ENCODE measurements around the gene ERICH6B.
"Not testable (repeated sequence)": the region's sequence is repeated elsewhere in the genome, so short reads cannot be mapped to it uniquely, and the experiment has no call there.

The ERICH6B gene

GRCh38 chr13:45615501-45616101, at the start of gene ERICH6B:
TSS of gene ERICH6B (minus strand) at chr13:45615739. CDS start at chr13:45597005, 18,734 bp downstream.
- DNase-seq (ENCODE audit: low read depth): no peak

DNA sequence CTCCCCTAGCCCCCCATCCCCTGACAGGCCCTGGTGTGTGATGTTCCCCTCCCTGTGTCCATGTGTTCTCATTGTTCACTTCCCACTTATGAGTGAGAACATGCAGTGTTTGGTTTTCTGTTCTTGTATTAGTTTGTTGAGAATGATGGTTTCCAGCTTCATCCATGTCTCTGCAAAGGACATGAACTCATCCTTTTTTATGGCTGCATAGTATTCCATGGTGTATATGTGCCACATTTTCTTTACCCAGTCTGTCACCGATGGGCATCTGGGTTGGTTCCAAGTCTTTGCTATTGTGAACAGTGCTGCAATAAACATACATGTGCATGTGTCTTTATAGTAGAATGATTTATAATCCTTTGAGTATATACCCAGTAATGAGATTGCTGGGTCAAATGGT, 47.4 kb upstream of the ERICH6B start:
- DNase-seq (ENCODE audit: low read depth): not testable (repeated sequence)

DNA sequence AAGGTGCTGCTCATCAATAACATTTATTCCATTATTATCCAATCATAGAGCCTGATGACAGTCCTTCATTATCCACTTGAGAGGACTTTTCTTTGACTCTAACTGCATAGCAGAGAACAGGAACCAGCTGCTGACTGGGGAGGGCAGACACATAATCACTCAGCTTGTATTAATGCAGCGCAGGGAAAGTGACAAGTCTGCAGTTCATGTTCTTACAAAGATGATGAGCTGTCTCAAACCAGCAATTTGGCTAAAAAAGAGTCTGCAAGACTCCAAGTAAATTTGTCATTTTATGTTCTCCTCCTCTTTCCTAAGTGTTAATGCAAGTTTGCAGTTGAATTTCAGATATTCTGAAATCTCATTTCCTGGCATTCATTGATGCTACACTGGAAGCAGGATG, 46.6 kb upstream of the ERICH6B start:
- DNase-seq (ENCODE audit: low read depth): no peak

DNA sequence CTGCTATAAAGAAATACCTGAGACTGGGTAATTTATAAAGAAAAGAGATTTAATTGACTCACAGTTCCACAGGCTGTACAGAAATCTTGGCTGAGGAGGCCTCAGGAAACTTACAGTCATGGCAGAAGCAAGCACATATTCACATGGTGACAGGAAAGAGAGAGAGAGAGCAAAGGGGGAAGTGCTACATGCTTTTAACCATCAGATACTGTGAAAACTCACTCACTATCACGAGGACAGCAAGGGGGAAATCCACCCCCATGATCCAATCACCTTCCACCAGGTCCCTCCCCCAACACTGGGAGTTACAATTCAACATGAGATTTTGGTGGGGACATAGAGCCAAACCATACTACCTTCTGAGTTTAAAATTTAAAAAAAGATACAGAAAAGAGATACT, 44.9 kb upstream of the ERICH6B start:
- DNase-seq (ENCODE audit: low read depth): not testable (repeated sequence)

- DNase-seq (ENCODE audit: low read depth): no peak
These were observed 44.0 kb upstream of the ERICH6B start for GRCh38 chr13:45659536-45659935.

DNA sequence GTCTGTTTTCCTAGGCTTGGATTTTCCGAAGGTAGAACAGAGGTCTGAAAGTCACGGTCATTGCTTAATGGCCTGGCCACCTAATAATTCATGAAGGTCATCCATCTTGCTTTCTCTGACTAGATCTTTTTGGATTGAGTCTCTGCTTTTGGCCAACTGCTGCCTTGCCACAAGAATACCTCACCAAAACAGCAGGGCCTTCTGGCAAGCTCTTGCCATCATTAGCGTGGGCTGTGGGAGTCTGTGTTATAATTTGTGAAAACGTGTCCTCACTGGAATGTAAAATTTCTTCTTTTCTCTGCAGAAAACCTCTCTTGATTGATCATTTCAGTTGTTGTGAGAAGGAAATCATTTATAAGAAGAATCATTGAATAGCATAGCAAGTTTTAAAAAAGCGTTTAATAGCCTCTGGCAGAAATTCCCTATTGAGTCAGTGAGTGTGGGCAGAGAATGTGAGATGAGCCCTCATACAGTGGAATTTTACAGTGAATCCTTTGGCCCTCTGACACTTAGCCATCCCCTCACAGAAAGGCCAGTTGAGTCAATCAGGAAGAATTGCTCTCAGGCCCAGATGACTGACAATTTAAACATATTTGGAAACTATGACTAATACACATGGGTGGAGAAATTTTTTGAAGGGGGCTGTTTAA, 43.2 kb upstream of the ERICH6B start:
- DNase-seq (ENCODE audit: low read depth): no peak

DNA sequence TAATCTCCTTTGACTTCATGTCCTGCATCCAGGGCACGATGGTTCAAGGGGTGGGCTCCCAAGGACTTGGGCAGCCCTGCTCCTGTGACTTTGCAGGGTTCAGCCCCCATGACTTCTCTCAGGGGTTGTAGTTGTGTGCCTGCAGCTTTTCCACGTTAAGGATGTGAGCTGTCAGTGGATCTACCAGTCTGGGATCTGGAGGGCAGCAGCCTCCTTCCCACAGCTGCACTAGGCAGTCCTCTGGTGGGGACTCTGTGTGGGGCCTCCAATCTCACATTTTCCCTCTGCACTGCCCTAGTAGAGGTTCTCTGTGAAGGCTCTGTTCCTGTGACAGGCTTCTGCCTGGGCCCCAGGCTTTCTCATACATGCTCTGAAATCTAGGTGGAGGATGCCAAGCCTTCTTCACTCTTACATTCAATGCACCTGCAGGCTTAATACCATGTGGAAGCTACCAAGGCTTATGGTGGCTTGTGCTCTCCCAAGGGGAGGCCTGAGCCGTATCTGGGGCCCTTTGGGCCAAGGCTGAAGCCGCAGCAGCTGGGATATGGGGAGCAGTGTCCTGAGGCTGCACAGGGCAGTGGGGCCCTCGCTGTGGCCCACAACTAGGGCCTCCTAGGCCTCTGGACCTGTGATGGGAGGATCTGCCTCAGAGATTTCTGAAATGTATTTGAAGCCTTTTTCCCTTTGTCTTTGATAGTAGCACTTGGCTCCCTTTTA, 39.3 kb upstream of the ERICH6B start:
- DNase-seq (ENCODE audit: low read depth): no peak

- DNase-seq (ENCODE audit: low read depth): not testable (repeated sequence)
These were observed 29.7 kb upstream of the ERICH6B start for GRCh38 chr13:45645263-45645662.

DNA sequence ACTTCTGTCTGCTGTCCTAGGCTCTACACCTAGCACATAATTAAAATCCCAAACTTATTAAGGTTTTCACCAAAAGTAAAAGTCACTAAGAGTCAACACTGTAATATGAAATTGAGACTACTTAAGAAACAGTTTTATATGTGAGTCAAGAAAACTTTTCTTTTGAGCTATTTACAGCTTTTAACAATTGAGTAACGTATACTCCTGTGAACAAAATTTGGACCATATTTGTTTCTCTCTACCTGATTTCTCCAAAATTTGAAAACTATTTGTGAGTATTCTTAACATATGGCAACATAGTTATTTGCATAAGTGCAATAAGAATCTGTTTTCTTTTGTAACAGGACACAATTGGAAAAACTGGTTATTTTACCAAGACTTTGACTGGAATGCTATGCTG, 26.6 kb upstream of the ERICH6B start:
- not testable (repeated sequence) for DNase-seq (ENCODE audit: low read depth)

DNA sequence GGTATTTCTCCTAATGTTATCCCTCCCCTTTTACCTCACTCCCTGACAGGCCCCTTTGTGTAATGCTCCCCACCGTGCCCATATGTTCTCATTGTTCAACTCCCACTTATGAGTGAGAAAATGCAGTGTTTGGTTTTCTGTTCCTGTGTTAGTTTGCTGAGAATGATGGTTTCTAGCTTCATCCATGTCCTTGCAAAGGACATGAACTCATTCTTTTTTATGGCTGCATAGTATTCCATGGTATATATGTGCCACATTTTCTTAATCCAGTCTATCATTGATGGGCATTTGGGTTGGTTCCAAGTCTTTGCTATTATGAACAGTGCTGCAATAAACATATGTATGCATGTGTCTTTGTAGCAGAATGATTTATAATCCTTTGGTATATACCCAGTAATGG, 19.8 kb upstream of the ERICH6B start:
- not testable (repeated sequence) for DNase-seq (ENCODE audit: low read depth)

GRCh38 chr13:45630791-45631190, 15.3 kb upstream of the ERICH6B start:
- no peak for DNase-seq (ENCODE audit: low read depth)

DNA sequence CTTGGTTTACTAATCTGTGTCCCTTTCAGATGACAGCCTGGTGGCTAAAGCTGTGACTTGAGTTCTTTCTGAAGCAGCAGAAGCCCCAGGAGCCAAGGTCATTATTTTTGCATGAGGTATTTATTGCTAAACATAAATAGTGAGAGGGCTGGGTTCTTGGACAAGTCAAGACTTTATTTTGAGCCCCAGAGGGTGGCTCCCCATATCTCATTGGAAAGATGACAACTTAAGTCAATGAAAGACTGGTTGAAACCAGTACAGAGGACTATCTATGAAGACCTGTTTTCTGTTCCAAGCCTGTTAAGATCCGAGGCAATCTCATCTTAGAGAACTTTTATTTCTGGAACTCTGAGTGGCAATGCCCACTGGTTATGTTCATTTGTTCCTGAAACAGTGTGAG, 14.4 kb upstream of the ERICH6B start:
- no peak for DNase-seq (ENCODE audit: low read depth)

- DNase-seq (ENCODE audit: low read depth): no peak
These were observed 12.6 kb upstream of the ERICH6B start for GRCh38 chr13:45628094-45628493.

DNA sequence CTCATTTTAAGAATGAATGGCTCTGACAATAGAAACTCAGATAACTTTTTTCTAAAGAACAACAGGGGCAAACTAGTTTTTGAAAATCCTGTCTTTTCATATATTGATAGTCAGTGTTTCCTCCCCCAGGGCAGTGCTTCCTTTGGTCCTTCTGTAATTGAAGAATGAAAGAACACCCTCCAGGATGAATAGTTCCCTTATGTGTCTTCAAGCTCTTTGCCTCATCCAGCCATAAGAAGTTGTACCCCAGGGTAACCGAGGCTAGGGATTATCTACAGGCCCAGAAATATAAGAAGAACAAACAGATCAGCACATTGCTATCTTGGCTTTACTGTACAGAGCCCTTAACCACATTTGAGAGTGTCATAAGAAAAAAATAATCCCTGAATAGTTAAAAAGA, 12.1 kb upstream of the ERICH6B start:
- DNase-seq (ENCODE audit: low read depth): no peak

GRCh38 chr13:45626731-45627374, 11.3 kb upstream of the ERICH6B start:
- no peak for DNase-seq (ENCODE audit: low read depth)

GRCh38 chr13:45623516-45624090, 8.1 kb upstream of the ERICH6B start:
- no peak for DNase-seq (ENCODE audit: low read depth)

GRCh38 chr13:45621950-45622349, 6.4 kb upstream of the ERICH6B start:
- no peak for DNase-seq (ENCODE audit: low read depth)

DNA sequence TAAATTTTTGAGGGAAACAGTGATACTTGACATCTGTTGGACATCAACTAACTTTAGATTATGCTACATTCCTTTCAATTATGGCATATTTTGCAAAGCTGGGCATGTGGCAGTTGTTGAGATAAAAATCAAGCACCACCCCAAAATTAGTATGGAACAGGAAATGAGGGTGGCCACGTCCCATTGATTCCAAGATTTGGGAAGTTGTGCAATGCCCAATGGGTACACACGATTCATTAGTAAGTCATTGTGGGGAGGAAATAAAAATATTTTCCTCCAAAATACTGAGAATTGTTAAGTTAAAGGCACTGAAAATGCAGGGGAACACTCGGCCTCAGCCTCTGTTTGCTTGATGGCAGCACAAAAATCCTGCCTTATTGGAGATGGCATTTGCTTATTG, 7.6 kb downstream of the ERICH6B start:
- DNase-seq (ENCODE audit: low read depth): no peak

- DNase-seq (ENCODE audit: low read depth): no peak
These were observed 10.6 kb downstream of the ERICH6B start for GRCh38 chr13:45604892-45605291.

- no peak for DNase-seq (ENCODE audit: low read depth)
These were observed 12.2 kb downstream of the ERICH6B start for GRCh38 chr13:45603338-45603737.

DNA sequence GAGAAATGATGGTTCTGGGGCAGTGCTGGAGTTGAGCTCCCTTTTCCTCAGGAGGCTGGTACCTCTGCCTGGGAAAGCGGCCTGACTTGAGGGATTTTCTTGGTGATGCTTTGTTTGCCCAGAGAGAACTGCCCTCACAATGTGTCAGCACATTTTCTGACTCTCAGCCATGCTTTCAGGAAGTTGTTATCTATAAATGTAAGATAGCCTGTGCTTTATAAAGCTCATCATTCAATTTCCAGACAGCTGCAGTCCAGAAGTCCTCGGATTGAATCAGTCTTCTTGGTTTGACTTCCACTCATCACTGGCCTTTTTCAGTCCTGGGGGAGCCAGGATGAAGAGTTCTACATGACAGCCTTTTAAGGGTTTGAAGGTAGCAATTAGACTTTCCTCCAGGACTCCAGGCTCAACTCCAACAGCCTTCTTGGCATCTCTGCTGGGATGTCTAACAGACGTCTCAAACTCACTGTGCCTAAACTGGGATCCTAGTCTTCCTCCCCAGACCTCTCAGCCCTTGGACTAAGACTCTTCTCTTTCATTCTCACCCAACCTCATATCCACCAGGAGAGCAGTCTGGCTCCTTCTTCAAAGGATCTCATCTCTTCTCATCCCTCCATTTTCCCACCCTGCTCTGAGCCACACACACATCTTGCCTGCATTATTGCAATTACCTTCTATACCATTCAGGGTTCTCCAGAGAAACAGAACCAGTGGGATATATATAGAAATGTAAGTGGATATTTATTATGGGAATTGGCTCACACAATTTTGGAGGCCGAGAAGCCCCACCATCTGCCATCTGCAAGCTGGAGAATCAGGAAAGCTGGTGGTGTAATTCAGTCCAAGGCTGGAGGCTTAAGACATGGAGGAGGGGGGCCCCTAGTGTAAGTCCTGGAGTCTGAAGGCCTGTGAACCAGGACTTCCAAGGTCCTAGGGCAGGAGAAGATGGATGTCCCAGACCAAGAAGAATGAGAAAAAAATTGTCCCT, 13.1 kb downstream of the ERICH6B start:
- no peak for DNase-seq (ENCODE audit: low read depth)
